GM12872 (cell line): ENCODE measurements around the gene TRAF3.

Experiments used
- TF ChIP-seq, protein P1 (sequence below): IDR thresholded peaks from 3 replicates; pipeline ENCODE4 v1.5.1; 2011; ENCODE audit warnings: low read depth, mild to moderate bottlenecking, low read length, moderate library complexity; ENCODE audit not compliant: insufficient read depth

TRAF3 gene

DNA sequence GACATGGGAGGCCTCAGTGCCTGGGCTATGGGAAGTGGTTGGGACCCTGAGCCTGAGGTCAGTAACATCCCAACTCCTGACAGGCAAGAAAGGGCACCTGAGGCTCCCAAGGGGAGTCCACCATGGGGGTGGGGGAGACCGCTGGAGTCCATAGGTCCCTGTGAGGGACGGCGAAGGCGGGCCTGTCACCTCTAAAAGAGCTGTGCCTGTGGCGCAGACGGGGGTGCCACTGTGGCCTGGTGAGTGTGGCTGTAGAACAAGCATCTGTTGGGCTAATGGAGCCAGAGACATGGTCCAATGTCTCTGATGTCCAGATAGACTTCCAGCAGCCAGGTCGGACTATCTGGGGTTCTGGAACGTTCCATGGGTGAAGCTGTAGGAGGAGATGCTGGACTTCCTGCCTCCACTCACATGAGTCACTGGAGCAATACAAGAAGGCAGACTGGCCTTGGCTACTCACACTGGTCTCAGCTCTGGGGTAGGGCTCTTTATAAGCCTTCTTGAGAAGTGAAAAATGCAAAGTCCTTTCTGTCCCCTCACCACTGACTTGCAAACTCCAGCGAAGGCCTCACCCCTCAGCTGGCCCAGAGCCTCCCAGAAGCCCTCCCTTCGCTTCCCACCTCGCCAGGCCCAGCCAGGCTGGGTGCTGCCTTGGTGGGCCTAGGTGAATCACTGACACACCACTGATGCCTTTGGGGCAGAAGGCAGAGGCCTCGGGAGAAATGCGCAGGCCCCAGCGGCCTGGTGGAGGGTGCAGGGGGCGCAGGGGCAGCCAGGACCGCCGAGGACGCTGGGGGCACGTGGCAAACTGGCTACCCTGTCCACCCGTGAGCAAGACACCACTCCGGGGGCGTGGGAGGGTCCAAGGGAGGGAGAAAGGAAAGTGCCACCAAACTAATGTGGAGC lies 1.1 kb upstream of the TRAF3 start:
- TF ChIP-seq, protein P1, sequence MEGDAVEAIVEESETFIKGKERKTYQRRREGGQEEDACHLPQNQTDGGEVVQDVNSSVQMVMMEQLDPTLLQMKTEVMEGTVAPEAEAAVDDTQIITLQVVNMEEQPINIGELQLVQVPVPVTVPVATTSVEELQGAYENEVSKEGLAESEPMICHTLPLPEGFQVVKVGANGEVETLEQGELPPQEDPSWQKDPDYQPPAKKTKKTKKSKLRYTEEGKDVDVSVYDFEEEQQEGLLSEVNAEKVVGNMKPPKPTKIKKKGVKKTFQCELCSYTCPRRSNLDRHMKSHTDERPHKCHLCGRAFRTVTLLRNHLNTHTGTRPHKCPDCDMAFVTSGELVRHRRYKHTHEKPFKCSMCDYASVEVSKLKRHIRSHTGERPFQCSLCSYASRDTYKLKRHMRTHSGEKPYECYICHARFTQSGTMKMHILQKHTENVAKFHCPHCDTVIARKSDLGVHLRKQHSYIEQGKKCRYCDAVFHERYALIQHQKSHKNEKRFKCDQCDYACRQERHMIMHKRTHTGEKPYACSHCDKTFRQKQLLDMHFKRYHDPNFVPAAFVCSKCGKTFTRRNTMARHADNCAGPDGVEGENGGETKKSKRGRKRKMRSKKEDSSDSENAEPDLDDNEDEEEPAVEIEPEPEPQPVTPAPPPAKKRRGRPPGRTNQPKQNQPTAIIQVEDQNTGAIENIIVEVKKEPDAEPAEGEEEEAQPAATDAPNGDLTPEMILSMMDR, result no peak

DNA sequence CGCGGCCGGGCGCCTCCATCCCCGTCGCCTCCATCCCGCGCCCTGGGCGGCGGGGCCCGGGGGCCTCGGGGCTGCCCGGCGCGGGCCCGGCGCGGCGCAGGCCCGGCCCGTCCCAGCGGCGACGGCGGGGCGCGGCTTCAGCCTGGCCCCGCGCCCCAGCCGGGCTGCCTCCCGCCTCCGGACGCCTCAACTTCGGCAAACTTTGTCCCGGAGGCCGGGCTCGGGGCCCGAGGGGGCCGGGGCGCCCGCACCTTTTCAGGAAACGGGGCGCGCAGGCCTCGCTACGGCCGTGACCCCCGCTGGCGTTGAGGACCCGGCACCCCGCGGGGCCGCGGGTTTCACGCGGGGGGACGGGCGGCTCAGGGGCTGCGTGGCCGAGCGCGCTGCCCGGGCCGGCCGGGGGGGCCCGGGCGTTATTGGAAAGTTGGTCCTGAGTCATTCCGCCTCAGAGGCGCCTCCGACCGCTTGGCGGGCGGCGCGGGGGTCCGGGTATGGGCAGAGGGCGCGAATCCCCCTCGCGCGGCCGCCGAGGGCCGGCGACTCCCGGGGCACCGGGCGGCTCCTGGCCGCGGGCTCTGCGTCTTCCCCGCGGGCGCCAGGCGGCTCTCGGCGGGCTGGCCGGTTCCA lies 575 bp downstream of the TRAF3 start:
- TF ChIP-seq, protein P1, result no peak

DNA sequence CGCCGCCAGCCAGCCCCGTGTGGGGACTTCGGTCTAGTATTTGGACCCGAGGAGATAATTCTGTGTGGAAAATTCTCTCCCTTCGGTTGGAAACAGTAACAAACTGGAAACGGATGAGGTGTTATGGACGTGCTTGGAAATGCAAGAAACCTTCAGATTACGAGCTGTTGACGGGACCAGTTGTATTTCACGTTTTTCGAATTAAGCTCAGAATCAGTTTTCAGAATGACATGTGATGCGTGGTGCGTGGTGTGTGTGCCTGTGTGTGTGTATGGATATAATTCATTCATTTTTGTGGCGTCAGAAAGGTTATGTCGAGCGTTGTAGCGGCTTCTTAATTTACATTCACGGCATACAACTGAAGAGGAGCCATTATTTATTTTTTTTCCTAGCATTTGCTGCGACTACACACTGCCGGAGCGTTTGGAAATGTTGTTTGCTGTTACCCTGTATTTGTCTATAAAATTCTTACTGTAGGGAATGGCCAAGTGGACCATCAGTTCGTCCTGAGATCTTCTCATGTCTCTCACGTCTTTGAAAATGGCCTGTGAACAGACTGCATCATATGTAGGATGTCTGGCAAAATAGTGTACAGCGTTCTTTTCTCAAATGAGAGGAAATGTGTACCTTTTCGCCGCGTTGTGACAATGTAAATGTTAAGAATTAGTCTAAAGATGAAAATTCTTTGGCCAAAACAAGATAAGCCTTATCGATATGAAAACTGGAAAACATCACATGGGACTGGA lies 1.3 kb downstream of the TRAF3 start:
- TF ChIP-seq, protein P1, result no peak

DNA sequence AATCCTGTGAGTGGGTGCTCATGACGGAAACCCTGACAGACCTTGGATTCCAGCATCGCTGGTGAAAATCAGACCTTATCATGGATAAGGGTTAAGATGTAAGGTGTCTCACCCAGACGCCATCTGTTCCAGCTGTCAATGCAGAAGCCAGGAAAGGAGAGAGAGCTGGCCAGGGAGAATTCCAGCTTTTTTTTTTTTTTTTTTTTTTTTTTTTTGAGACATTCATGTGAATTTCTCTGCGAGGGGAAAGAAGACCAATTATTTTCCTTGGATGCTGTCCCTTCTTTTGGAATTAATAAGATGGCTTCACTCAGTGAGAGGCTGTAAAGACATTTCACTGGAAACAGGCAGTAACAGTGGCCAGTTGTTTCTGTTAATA lies 1.8 kb downstream of the TRAF3 start:
- TF ChIP-seq, protein P1, result no peak

DNA sequence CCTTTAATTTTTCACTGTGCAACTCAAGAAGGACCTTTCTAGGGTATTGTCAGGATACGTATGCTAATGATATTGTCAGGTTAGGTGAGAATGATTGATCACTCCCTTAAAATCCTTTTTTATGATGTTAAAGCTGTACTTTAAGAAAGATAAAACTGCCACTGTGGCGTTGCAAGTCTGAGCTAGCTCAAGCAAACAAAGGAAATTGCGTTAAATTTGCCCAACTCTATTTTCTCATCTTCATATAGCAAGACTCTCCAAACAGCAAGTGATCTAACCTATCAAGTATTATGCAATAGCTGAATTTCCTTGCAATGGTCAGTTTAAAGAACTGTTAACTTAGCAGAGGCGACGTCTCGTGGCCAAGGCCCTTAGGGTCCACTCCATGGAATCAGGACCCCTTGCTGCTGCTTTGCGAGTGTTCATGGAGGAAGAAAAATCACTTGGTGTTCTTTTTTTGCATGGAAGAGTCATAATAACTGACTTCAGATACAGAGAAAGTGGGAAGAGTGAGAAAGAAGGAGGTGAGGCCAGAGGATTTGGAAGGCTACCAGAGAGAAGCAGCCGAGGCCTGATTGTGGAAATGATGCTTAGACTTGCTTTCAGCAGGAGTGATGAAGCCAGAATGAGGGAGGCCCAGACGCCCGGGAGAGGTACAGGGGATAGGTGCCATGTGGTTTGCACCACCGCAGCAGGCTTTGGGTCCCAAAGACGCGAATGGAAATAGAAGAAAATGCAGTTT lies 2.5 kb downstream of the TRAF3 start:
- TF ChIP-seq, protein P1, result no peak

DNA sequence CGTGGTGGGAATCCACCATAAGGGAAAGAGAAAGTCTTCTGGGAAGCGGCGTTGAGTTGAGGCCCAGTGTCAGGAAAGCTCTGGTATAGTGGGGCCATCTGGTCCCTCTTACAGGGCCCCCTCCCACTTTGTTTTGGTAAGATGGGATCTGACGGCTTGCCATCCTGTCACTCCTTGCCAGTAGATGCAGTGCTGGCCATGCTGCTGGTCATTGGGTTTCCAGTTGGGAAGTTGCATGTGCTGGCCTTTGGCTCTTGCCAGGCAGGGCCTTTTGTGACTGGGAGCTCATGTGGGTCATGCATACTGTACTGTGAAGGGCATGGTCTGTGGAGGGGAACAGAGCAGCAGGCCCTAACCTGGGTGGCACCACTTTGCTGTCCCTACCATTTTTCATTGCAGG lies 3.8 kb downstream of the TRAF3 start:
- TF ChIP-seq, protein P1, result no peak
